ENCODE results near the gene LPCAT2. TPM values are rescaled to one million over a fixed set of nuclear protein-coding genes. Genes with fewer than 3 reads are reported as not detected.

Gene LPCAT2
- total and polyA plus RNA-seq, 4 donors = 0.96 to 4.2 (median 2.7) TPM

- TF ChIP-seq ZBTB33 (IDR thresholded peaks at IDR 0.05) = no peak
- TF ChIP-seq RXRA (IDR thresholded peaks at IDR 0.05) = no peak
- TF ChIP-seq SP1 (IDR thresholded peaks at IDR 0.05) = no peak
- TF ChIP-seq EGR1 (IDR thresholded peaks at IDR 0.05; ENCODE audit: low read depth in 2 of 2) = no peak
- TF ChIP-seq MAX (IDR thresholded peaks at IDR 0.05) = no peak
- TF ChIP-seq JUND (IDR thresholded peaks at IDR 0.05) = no peak
- TF ChIP-seq RAD21 (IDR thresholded peaks at IDR 0.05) = no peak
- TF ChIP-seq ATF3 (IDR thresholded peaks at IDR 0.05) = no peak
- TF ChIP-seq HNF4A (conservative IDR thresholded peaks at IDR 0.05) = no peak
- no peak for TF ChIP-seq HNF4G (IDR thresholded peaks at IDR 0.05)
- no peak for TF ChIP-seq GABPA (IDR thresholded peaks at IDR 0.05 in 1 of 2, conservative IDR thresholded peaks at IDR 0.05 in 1 of 2)
- TF ChIP-seq FOXA1 (IDR thresholded peaks at IDR 0.05) = no peak
- no peak for TF ChIP-seq CTCF (IDR thresholded peaks at IDR 0.05; ENCODE audit: low read depth, low read length, missing input control)
- TF ChIP-seq NR2F2 (IDR thresholded peaks at IDR 0.05) = no peak
- no peak for TF ChIP-seq TAF1 (conservative IDR thresholded peaks at IDR 0.05)
- no peak for TF ChIP-seq YY1 (IDR thresholded peaks at IDR 0.05)
- no peak for TF ChIP-seq FOXA2 (IDR thresholded peaks at IDR 0.05)
- no peak for TF ChIP-seq REST (IDR thresholded peaks at IDR 0.05)
- no peak for DNase-seq (ENCODE audit: low spot score)
- Histone ChIP-seq H3K36me3 (ENCODE audit: control insufficient read depth in 4 of 4, insufficient read depth in 3 of 4, low read depth in 1 of 4, low read length in 3 of 4) (no peaks in the 10 kb centered on the region), H3K4me1 (ENCODE audit: control insufficient read depth in 4 of 4, insufficient read depth in 4 of 4, low read length in 3 of 4) (no peaks in the 10 kb centered on the region), H3K27me3 (ENCODE audit: control insufficient read depth in 4 of 4, insufficient read depth in 4 of 4, low read length in 3 of 4) (no peaks in the 10 kb centered on the region), H3K9me3 (ENCODE audit: control insufficient read depth in 4 of 4, low read length in 3 of 4) (no peaks in the 10 kb centered on the region), H3K9ac (ENCODE audit: low read depth in 1 of 2, low read length in 2 of 2) (no peak overlapping the region), H3K4me3 (ENCODE audit: low read depth in 1 of 3, low read length in 3 of 3) (no peak overlapping the region), H3K27ac (ENCODE audit: low read depth in 1 of 2, low read length in 2 of 2) (no peak overlapping the region)
Observed at GRCh38 chr16:55592306-55592705, 83.4 kb downstream of the LPCAT2 start.

All from liver (tissue), 9 donors.